ENCODE measurements around the gene HTR5A.

HTR5A gene

DNA sequence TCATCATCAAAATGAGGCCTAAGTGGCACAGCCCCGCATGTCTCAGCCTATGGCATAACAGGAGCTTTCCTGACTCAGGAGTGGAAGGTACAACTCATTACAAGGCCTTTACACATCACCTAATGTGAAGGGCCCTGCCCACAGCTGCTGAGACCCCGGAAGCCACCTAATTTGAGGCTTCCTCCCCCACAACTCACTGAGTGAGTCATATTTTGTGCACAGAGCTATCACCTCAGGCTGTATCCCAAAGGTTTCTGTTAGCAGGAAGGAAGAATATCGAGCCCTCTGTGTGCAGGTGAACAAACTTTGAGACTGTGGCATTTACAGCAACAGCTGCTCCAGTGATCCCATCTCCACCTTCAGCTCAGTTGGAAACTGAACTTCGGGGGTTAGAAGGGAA, 20.6 kb downstream of the HTR5A start:
- no peak for DNase-seq (ENCODE audit: low read depth in 2 of 2)

DNA sequence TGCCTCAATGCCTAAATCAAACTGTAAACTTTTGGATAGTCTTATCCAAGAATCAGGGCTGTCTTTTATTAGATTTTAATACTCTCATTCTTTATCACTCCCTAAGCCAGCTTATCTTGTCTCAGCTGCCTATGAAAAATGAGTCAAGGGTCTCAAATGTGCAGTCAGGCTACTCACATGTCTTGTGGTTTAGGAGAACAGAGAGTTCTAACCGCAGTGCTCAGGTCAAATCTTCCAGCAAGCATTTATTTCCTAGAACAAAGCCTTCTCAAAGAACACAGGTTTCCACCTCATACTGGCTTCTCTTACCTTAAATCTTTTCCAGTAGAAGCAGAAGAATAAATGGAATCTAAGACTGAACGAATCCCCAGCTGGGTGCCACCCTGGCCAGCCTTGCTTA, 23.5 kb downstream of the HTR5A start:
- no peak for DNase-seq (ENCODE audit: low read depth in 2 of 2)

DNA sequence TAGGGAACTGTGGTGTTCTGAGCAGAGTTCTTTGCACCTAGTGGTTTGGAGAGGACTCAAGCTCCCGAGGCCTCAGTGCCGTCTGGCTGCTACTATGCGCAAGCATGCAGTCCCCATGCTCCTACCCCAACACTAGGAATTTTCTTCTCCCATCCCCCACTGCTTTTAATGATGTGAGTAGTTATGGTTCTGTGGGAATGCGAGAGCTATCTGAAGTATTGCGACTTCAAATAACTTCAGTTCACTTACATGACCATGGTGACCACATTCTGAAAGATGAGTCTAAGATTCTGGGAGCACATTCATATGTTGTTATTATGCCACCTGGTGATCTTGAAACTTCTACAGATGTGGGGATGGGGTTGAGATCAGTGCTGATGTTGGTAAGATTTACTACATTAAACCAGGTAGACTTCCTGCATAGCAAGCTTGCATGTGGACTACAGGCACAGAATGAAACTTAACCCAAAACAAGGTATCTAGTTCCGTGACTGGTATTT, 24.6 kb downstream of the HTR5A start:
- DNase-seq (ENCODE audit: low read depth in 2 of 2) = no peak

DNA sequence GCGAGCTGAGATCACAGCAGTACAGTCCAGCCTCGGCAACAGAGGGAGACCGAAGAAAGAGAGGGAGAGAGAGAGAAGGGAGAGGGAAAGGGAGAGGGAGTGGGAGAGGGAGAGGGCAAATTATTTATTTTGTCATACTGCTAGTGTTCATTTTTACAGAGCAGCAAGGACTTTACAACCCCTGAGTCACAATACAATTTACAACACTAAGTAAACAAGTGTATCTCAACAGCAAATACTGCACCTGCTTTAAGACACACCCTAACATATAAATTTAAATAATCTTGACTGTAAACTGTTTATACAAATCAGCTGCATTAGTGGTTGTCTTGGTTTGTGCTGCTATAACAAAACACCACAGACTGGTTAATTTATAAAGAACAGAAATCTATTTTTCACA, 27.2 kb downstream of the HTR5A start:
- DNase-seq (ENCODE audit: low read depth in 2 of 2) = no peak

DNA sequence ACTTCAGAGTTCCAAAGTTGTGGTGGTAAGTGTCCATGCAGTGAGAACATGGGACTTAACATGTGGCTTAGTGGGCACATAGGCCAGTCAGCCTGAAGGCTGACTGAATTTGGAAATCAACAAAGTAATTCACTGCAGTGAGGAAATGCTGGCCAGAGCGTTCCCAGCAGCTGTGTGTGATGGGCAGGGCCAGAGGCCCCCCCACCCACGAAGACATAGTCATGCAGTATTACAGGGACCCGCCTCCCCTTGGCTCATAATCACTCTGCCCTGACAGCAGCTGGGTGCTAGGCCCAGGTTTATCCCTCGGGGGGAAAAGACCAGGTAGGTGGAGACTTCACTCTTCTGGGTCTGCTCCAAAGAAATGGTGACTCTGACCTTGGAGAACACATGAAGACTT, 33.7 kb downstream of the HTR5A start:
- DNase-seq (ENCODE audit: low read depth in 2 of 2) = no peak

DNA sequence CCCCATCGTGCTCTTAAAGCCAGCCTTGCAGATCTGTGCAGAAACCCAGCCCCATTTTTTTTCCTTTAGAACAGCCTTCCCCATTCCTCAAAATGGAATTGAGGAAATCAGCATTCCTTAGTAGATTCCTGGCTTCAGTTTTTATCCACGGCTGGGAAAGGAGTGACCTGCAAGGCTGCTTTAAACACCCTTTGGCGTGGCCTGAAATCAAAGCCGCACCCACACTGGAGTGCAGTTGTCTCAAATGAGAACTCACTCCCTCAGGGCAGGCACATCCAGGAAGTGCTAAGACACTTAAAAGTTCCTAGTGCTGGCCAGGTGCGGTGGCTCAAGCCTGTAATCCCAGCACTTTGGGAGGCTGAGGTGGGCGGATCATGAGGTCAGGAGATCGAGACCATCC, 34.8 kb downstream of the HTR5A start:
- DNase-seq (ENCODE audit: low read depth in 2 of 2) = no peak

DNA sequence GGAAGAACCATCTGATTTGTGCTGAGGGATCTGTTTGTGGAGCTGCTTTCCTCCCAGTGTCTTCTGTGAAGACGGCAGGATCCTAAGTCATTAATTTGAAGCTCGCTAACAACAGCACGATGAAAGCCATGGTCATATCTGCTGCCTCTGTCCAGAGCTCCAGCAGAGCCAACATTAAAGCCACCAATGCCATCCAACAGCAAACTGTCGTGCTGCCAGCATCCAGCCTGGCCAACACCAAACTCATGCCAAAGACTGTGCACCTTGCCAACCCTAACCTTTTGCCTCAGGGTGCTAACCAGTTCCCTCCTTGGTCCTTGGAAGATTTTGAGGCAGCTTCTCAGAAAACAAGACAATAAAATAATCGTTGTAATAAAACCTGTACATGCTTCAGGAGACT, 36.2 kb downstream of the HTR5A start:
- no peak for DNase-seq (ENCODE audit: low read depth in 2 of 2)

DNA sequence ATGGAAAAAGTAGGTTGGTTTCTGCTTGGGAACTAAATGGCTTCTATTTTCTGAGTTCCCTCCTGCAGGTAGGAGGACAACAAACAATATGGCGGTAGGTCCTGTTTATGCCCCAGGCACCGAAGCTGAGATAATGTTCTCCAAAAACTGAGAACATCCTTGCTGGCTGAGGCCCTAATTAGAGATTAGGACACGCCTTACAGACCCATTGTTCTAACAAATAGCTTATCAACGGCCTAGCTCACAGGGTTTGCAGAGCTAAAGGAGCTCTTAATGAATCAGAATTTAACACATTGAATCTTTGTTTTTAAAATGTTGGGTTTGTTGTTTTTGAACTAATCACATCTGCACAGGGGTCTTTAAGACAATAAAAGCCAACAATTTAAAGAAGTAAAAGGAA, 37.0 kb downstream of the HTR5A start:
- DNase-seq (ENCODE audit: low read depth in 2 of 2) = no peak

DNA sequence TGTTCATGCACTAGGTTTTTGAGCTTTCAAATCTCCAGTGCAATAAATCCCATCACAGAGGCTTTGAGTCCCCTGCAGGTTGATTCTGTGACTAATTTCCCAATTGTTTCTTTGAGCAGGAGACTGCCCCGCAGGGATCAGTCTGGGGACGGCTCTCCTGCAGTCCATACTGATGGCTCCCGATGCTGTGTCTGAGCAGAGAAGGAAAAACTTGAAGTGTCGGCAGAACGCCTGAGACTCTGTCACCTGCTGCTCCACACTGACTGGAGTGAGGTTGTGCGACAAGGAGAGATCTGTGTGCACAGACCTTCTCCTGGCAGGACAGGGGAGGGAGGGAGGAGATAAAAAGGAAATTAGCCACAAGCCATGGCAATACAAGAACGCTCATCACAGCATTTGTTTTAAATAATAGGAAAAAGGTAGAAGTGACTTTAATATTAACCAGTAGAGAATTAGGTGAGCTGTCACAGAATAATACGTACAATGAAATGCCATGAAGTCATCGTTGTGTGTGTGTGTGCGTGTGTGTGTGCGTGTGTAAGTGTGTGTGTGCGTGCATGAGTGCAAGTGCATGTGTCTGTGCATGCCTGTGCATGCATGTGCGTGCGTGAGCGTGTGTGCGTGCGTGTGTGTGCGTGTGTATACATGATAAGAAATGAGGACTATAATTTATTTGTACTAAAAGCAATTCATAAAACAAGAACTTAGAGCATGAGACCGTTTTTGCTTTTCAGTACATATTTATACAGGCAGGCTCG, 38.2 kb downstream of the HTR5A start:
- DNase-seq (ENCODE audit: low read depth in 2 of 2) = no peak

DNA sequence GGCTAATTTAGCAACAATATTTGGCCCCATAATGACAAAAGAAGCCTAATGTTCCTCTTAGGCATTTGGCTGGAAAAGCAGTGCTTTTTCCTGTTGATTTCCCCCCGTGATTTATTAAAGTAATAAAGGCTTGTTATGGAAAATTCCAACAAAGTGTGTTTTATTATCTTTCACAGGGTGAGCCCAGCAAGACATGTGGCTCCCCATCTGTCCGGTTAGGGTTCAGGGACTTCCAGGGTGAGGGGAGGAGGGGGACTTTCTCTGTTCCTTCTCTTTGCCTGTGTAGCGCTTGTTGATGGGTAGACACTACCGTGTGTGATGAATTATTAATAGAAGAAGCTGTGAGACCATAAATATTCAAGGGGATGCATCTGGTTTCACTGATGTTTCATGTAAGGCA, 39.0 kb downstream of the HTR5A start:
- DNase-seq (ENCODE audit: low read depth in 2 of 2) = no peak

DNA sequence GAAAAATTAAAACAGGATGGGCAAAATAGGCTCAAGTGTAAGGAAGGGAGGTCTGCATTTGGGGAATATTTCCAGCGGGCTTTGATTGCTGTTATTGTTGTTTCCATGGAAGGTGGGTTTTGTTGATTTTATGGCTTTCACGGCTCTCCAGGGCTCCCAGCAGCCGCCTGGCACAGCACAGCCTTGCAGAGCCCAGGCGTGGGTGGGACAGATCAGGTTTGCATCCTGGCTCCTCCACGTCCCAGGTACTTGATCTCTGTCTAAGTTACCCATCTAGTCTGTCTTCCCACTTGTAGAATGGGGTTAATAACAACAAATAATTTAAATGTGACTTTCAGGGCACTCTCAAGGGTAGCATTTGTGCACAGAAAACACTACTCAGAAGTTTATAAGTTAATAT, 45.2 kb downstream of the HTR5A start:
- DNase-seq (ENCODE audit: low read depth in 2 of 2) = no peak

DNA sequence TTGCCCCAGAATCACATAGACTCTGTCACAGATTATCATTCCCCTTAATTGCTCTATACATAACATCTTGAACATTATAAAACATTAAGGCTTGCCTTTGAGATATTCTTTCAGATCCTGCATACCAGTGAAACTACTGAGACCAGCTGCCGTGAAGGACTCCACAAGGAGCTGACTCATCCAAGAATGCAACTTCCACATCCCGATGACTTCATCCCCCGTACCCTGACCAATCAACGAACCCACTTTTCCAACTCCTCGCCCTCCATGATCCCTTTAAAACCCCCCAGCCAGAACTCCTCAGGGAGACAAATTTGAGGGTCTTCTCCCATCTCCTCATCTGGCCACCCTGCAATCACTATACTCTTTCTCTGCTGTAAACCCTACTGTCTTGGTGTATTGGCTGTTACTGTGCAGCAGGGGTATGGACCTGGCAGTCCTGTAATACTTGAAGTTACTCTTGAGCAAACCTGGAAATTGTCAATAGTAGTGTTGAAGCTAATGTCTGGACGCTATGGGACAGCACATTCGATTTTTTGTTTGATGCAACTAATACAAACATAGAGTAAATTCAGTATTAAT, 49.8 kb downstream of the HTR5A start:
- DNase-seq (ENCODE audit: low read depth in 2 of 2) = no peak

DNA sequence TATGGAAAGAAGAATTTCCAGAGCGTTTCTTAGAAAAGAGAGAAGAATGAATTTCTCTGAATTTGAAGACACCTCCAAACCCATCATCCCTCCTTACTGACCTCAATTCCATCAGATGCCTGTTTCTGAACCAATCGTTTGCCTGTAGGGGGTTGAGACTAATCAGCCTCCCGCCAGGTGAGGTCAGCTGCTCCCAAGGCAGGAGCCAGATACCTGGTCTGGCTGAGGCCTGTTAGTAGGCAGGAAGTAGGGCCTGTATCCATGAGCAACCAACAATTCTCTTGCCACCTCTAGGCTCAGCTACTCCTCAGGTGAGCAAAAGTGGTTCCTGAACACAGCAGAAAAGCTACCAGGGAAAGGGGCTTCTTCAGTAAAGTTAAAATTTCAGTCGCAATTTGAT, 50.3 kb downstream of the HTR5A start:
- no peak for DNase-seq (ENCODE audit: low read depth in 2 of 2)

DNA sequence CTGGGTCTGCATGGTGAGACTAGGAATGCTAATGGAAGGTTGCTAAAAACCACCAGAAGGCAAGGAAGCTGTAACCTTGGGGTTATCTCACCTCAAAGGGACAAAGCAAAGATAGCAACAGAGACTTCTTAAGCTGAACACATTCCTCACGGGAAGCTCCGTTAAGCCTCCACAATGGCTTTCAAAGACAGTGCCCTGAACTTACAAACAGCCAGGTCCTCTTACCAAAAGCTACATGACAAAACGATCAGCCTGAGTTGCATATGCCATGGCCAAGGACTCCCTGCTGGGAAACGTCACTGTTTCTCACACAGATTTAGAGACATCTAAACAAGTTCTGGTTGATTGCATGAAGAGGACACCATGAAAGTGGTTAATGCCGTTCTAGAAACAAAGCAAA, 52.7 kb downstream of the HTR5A start:
- no peak for DNase-seq (ENCODE audit: low read depth in 2 of 2)

DNA sequence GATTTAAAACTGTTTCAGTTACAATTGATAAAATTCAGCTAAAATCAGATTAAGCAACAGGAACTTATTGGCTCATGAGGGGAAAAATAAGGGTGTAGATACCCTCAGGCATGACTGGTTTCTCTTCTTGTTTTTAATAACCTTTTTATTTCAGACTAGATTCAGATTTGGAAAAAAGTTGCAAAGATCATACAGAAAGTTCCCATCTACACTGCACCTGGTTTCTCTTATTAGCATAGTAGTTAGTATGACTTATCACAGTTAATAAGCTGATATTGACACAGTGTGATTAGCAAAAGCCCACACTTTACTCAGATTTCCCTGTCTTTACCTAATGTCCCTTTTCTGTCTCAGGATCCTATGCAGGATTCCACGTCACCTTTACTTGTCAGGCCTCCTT, 53.3 kb downstream of the HTR5A start:
- DNase-seq (ENCODE audit: low read depth in 2 of 2) = no peak

DNA sequence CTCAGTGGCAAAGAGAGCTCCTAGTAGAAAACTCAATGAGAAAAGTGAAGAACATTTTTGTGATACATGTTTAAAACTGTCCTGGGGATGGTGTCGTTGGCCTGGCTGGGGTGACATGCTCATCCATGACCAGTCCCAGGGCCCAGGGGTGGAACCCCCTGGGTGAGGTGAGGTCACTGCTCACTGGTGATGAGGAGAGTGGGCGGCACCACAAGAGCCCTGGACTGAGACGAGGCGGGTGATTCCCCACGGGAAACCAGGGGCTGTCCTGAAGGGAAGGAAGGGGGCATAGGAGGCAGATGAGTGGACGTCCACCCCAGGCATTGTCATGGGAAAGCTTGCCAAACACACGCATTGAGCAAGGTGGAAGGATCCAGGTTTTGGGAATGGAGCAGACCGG, 54.6 kb downstream of the HTR5A start:
- DNase-seq (ENCODE audit: low read depth in 2 of 2) = no peak

DNA sequence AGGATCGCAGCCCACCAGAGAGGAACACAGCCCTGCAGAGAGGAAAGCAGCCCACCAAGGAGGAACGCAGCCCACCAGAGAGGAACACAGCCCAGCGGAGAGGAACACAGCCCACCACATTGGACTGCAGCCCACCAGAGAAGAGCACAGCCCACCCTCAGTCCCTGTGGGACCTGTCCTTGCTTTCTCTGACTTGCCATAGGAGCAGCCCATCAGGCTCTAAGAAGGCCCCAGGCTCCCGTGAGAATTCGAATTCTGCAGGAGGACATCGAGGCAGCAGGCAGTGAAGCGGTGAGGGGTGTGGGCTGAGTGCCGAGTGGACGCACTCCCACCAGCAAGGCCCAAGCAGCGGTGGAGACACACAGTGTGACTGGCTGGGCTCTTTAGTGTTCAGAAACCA, 59.1 kb downstream of the HTR5A start:
- no peak for DNase-seq (ENCODE audit: low read depth in 2 of 2)

DNA sequence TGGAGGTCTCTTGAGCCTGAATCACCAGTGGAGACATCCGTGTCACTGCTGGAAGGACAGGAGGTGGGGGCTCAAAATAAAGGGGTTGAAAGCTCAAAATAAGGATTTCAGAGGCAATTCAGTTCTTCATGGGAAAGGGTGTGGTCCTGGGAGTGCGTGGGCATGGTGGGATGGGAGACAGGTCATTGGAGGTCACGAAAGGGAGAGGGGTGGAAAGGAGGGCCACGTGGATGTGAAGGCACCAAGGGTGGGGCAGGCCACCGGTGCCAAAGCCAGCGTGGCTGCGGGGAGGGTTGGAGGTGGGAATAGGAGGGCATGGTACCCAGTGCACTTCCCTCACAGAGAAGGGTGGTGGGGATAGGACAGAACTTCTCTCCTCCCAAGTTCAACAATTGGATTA, 59.7 kb downstream of the HTR5A start:
- DNase-seq (ENCODE audit: low read depth in 2 of 2) = no peak

DNA sequence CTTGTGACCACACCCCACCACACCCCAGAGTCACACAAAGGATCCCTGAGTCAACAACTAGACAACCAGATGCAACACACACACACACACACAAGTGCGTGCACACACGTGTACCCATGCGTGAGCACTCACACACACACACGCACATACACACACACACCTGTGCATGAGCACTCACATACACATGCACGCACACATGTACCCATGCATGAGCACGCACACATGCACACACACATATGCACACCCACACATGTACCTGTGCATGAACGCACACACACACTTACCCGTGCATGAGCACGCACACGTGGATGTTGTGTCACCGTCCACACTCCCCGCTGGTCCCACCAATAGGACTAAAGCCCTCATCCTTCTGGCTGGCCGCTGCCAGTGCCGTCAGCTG, 60.4 kb downstream of the HTR5A start:
- no peak for DNase-seq (ENCODE audit: low read depth in 2 of 2)

DNA sequence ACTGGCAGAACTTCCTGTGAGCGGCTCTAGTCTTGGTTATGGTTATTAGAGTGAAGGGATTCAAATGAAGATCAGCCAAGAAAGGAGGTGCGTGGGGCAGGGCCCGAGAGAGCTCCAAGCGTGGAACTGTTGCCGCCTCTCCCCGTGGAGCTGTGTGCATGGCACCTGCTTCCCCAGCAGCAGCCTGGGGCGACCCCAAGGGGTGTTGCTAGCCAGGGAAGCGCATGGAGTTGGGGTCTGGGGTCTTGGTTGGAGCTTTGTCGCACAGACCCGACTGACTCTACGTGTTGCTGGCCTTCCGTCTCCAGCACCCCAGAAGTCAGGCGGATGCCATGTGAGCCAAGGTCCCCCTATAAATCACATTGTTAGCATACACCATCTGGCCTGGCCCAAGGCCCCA, 61.0 kb downstream of the HTR5A start:
- no peak for DNase-seq (ENCODE audit: low read depth in 2 of 2)

DNA sequence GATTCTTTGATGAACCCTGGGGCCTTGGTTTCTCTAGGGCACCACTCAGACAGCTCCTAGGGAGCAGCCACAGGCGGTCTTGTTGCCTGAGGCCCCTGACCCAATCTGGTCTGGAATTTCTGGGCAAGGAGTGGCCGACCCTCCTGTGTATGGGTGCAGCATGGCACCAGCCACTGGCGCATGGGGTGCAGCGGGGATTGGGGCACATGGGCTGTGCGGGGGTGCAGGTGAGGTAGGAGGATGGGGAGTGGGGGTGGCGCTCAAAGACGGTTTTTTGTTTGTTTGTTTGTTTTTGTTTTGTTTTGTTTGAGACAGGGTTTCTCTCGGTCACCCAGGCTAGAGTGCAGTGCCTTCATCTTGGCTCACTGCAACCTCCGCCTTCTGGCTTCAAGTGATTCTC, 62.3 kb downstream of the HTR5A start:
- DNase-seq (ENCODE audit: low read depth in 2 of 2) = no peak

DNA sequence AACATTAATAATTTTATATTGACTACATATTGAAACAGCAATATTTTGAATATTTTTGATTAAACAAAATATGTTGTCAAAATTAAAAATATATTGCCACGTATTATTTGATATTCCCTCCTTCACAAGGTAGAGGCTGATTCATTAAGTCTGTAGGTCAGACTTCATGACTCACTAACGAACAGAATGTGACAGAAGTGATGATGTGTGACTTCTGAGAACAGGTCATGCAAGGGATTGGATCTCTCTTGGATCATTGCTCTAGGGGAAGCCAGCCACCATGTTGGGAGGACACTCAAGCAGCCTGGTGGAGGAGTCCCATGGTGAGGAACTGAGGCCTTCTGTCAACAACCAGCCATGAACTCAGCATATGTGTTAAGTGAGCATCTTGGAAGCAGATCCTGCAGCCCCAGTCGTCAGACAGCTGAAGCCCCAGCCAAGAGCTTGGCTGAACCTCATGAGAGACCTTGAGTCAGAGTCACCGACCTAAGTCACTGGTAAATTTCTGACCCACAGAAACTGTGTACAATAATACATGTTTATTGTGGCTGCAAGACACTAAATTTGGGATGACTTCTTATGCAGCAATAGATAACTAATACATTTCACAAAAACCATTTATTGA, 66.6 kb downstream of the HTR5A start:
- no peak for DNase-seq (ENCODE audit: low read depth in 2 of 2)

Data from stimulated activated CD8-positive, alpha-beta memory T cell treated with anti-CD3 and anti-CD28 coated beads, Interleukin-7, amount 100 ng/mL, for 1 hour (primary cell).